NCI-H2029 treated with DMSO at 0.1 percent for 48 hours (cell line): ENCODE data around the gene MRPS22.
"Not testable (repeated sequence)": the region's sequence is repeated elsewhere in the genome, so short reads cannot be mapped to it uniquely, and the experiment has no call there.

Experiments
- DNase-seq: peaks from one replicate; lab custom pipeline; 2025; lab: John Stamatoyannopoulos, UW

Gene MRPS22

GRCh38 chr3:139312416-139312815 lies 31.4 kb upstream of the MRPS22 start:
- no peak for DNase-seq

- no peak for DNase-seq
These were observed 30.9 kb upstream of the MRPS22 start for GRCh38 chr3:139312959-139313358.

GRCh38 chr3:139313921-139314320 lies 29.9 kb upstream of the MRPS22 start:
- DNase-seq = no peak

- DNase-seq = no peak
These were observed 26.6 kb upstream of the MRPS22 start for GRCh38 chr3:139317215-139317614.

- no peak for DNase-seq
These were observed 26.0 kb upstream of the MRPS22 start for GRCh38 chr3:139317660-139318430.

- DNase-seq = no peak
These were observed 25.4 kb upstream of the MRPS22 start for GRCh38 chr3:139318431-139318816.

- DNase-seq = no peak
These were observed 25.0 kb upstream of the MRPS22 start for GRCh38 chr3:139318826-139319225.

- DNase-seq = no peak
These were observed 24.1 kb upstream of the MRPS22 start for GRCh38 chr3:139319428-139320402.

GRCh38 chr3:139320551-139321309 lies 23.1 kb upstream of the MRPS22 start:
- no peak for DNase-seq

- DNase-seq = no peak
These were observed 21.5 kb upstream of the MRPS22 start for GRCh38 chr3:139322346-139322745.

- DNase-seq = no peak
These were observed 20.7 kb upstream of the MRPS22 start for GRCh38 chr3:139323146-139323545.

- DNase-seq = no peak
These were observed 19.4 kb upstream of the MRPS22 start for GRCh38 chr3:139324456-139324855.

- no peak for DNase-seq
These were observed 18.3 kb upstream of the MRPS22 start for GRCh38 chr3:139325551-139325950.

- DNase-seq = no peak
These were observed 17.7 kb upstream of the MRPS22 start for GRCh38 chr3:139326131-139326530.

- no peak for DNase-seq
These were observed 17.1 kb upstream of the MRPS22 start for GRCh38 chr3:139326707-139327106.

GRCh38 chr3:139327231-139327630 lies 16.6 kb upstream of the MRPS22 start:
- no peak for DNase-seq

GRCh38 chr3:139327861-139328260 lies 16.0 kb upstream of the MRPS22 start:
- no peak for DNase-seq

- no peak for DNase-seq
These were observed 15.5 kb upstream of the MRPS22 start for GRCh38 chr3:139328356-139328755.

- DNase-seq = peak; percentile 36
These were observed 14.4 kb upstream of the MRPS22 start for GRCh38 chr3:139329364-139329850.

GRCh38 chr3:139332092-139332491 lies 11.7 kb upstream of the MRPS22 start:
- DNase-seq = no peak

- not testable (repeated sequence) for DNase-seq
These were observed 9.1 kb upstream of the MRPS22 start for GRCh38 chr3:139334675-139335074.

GRCh38 chr3:139338405-139338804 lies 5.4 kb upstream of the MRPS22 start:
- no peak for DNase-seq
